Measurements from ENCODE around the gene TMTC2. TPM values are rescaled to one million over a fixed set of nuclear protein-coding genes. Genes with fewer than 3 reads are reported as not detected.

Gene TMTC2
- total and polyA plus RNA-seq, 5 donors from 2014 or later = 0.10 to 6.3 (median 0.21) TPM

GRCh38 chr12:82666830-82667229, 19.9 kb upstream of the TMTC2 start:
- peaks cover 11% of the 10 kb centered on the region for H3K27me3 Mint-ChIP-seq
- no peak overlapping the region for H3K27ac Mint-ChIP-seq
- no peak overlapping the region for H3K4me3 Mint-ChIP-seq
- ATAC-seq (ENCODE audit: low read depth in 2 of 2) = no peak
- Histone ChIP-seq H3K36me3 (ENCODE audit: control insufficient read depth, insufficient read depth, low read length) (no peaks in the 10 kb centered on the region), H3K27me3 (ENCODE audit: control insufficient read depth, insufficient read depth, low read length) (peaks cover 4% of the 10 kb centered on the region), H3K4me3 (ENCODE audit: low read depth, low read length) (no peak overlapping the region), H3K9me3 (ENCODE audit: control insufficient read depth in 2 of 2, low read length in 2 of 2) (no peaks in the 10 kb centered on the region), H3K4me1 (ENCODE audit: control insufficient read depth, insufficient read depth, low read length, poor library complexity, severe bottlenecking) (no peaks in the 10 kb centered on the region), H3K27ac (ENCODE audit: insufficient read depth, low read length, poor library complexity, severe bottlenecking) (no peak overlapping the region)
- no peaks in the 10 kb centered on the region for H3K4me1 Mint-ChIP-seq
- peaks cover 0 to 11% (median 0%) of the 10 kb centered on the region in 7 donors for H3K9me3 Mint-ChIP-seq
- no peaks in the 10 kb centered on the region for H3K36me3 Mint-ChIP-seq
- no peak for DNase-seq

- DNase-seq (no peak), ATAC-seq (ENCODE audit: low read depth in 2 of 2) (no peak)
- peaks cover 0 to 8% (median 0%) of the 10 kb centered on the region in 7 donors for H3K9me3 Mint-ChIP-seq
- Histone ChIP-seq H3K9me3 (ENCODE audit: control insufficient read depth in 2 of 2, low read length in 2 of 2) (no peaks in the 10 kb centered on the region), H3K4me1 (ENCODE audit: control insufficient read depth, insufficient read depth, low read length, poor library complexity, severe bottlenecking) (no peaks in the 10 kb centered on the region), H3K27ac (ENCODE audit: insufficient read depth, low read length, poor library complexity, severe bottlenecking) (no peak overlapping the region), H3K4me3 (ENCODE audit: low read depth, low read length) (no peak overlapping the region), H3K27me3 (ENCODE audit: control insufficient read depth, insufficient read depth, low read length) (peaks cover 2% of the 10 kb centered on the region), H3K36me3 (ENCODE audit: control insufficient read depth, insufficient read depth, low read length) (no peaks in the 10 kb centered on the region)
- no peaks in the 10 kb centered on the region for H3K4me1 Mint-ChIP-seq
- no peaks in the 10 kb centered on the region for H3K36me3 Mint-ChIP-seq
- H3K27ac Mint-ChIP-seq = no peak overlapping the region
- H3K4me3 Mint-ChIP-seq = no peak overlapping the region
- H3K27me3 Mint-ChIP-seq = peaks cover 10% of the 10 kb centered on the region
Measured at GRCh38 chr12:82671673-82672195, 15.0 kb upstream of the TMTC2 start.

GRCh38 chr12:82672811-82673495, 13.8 kb upstream of the TMTC2 start:
- Mint-ChIP-seq H3K9me3 (peaks cover 0 to 8% (median 0%) of the 10 kb centered on the region in 7 donors), H3K36me3 (no peaks in the 10 kb centered on the region), H3K27ac (no peak overlapping the region), H3K4me1 (no peaks in the 10 kb centered on the region), H3K4me3 (no peak overlapping the region), H3K27me3 (peaks cover 10% of the 10 kb centered on the region)
- Histone ChIP-seq H3K36me3 (ENCODE audit: control insufficient read depth, insufficient read depth, low read length) (no peaks in the 10 kb centered on the region), H3K4me1 (ENCODE audit: control insufficient read depth, insufficient read depth, low read length, poor library complexity, severe bottlenecking) (no peaks in the 10 kb centered on the region), H3K27ac (ENCODE audit: insufficient read depth, low read length, poor library complexity, severe bottlenecking) (no peak overlapping the region), H3K9me3 (ENCODE audit: control insufficient read depth in 2 of 2, low read length in 2 of 2) (no peaks in the 10 kb centered on the region), H3K4me3 (ENCODE audit: low read depth, low read length) (no peak overlapping the region), H3K27me3 (ENCODE audit: control insufficient read depth, insufficient read depth, low read length) (no peaks in the 10 kb centered on the region)
- ATAC-seq (ENCODE audit: low read depth in 2 of 2) (no peak), DNase-seq (no peak)

- Mint-ChIP-seq H3K27ac (no peak overlapping the region), H3K27me3 (peaks cover 11% of the 10 kb centered on the region), H3K4me3 (no peak overlapping the region), H3K36me3 (no peaks in the 10 kb centered on the region), H3K4me1 (no peaks in the 10 kb centered on the region), H3K9me3 (peaks cover 0 to 8% (median 0%) of the 10 kb centered on the region in 7 donors)
- Histone ChIP-seq H3K27me3 (ENCODE audit: control insufficient read depth, insufficient read depth, low read length) (no peaks in the 10 kb centered on the region), H3K27ac (ENCODE audit: insufficient read depth, low read length, poor library complexity, severe bottlenecking) (no peak overlapping the region), H3K36me3 (ENCODE audit: control insufficient read depth, insufficient read depth, low read length) (no peaks in the 10 kb centered on the region), H3K9me3 (ENCODE audit: control insufficient read depth in 2 of 2, low read length in 2 of 2) (no peaks in the 10 kb centered on the region), H3K4me3 (ENCODE audit: low read depth, low read length) (no peak overlapping the region), H3K4me1 (ENCODE audit: control insufficient read depth, insufficient read depth, low read length, poor library complexity, severe bottlenecking) (no peaks in the 10 kb centered on the region)
- DNase-seq = no peak
- no peak for ATAC-seq (ENCODE audit: low read depth in 2 of 2)
Measured at GRCh38 chr12:82673698-82674097, 13.0 kb upstream of the TMTC2 start.

GRCh38 chr12:82675246-82675645, 11.5 kb upstream of the TMTC2 start:
- no peaks in the 10 kb centered on the region for H3K4me1 Mint-ChIP-seq
- ATAC-seq (ENCODE audit: low read depth in 2 of 2) (no peak), DNase-seq (no peak)

GRCh38 chr12:82682326-82682725, 4.4 kb upstream of the TMTC2 start:
- peak overlapping the region in 1 of 4 donors; percentile 10 for H3K4me3 Mint-ChIP-seq
- Histone ChIP-seq H3K4me3 (ENCODE audit: low read depth, low read length) (no peak overlapping the region), H3K4me1 (ENCODE audit: control insufficient read depth, insufficient read depth, low read length, poor library complexity, severe bottlenecking) (peaks cover 7% of the 10 kb centered on the region), H3K9me3 (ENCODE audit: control insufficient read depth in 2 of 2, low read length in 2 of 2) (no peaks in the 10 kb centered on the region), H3K36me3 (ENCODE audit: control insufficient read depth, insufficient read depth, low read length) (no peaks in the 10 kb centered on the region), H3K27ac (ENCODE audit: insufficient read depth, low read length, poor library complexity, severe bottlenecking) (no peak overlapping the region), H3K27me3 (ENCODE audit: control insufficient read depth, insufficient read depth, low read length) (peaks cover 5% of the 10 kb centered on the region)
- ATAC-seq (ENCODE audit: low read depth in 2 of 2) (no peak), DNase-seq (no peak)
- peaks cover 0 to 6% (median 3%) of the 10 kb centered on the region in 4 donors for H3K4me1 Mint-ChIP-seq
- H3K27me3 Mint-ChIP-seq = peaks cover 21% of the 10 kb centered on the region
- no peaks in the 10 kb centered on the region for H3K36me3 Mint-ChIP-seq
- H3K27ac Mint-ChIP-seq = no peak overlapping the region
- no peaks in the 10 kb centered on the region for H3K9me3 Mint-ChIP-seq

More at GRCh38 chr12:82675246-82675645, 11.5 kb upstream of the TMTC2 start:
- Mint-ChIP-seq H3K36me3 (no peaks in the 10 kb centered on the region), H3K27me3 (peaks cover 19% of the 10 kb centered on the region), H3K9me3 (peaks cover 0 to 5% (median 0%) of the 10 kb centered on the region in 7 donors), H3K27ac (no peak overlapping the region), H3K4me3 (no peak overlapping the region)
- Histone ChIP-seq H3K4me3 (ENCODE audit: low read depth, low read length) (no peak overlapping the region), H3K9me3 (ENCODE audit: control insufficient read depth in 2 of 2, low read length in 2 of 2) (no peaks in the 10 kb centered on the region), H3K4me1 (ENCODE audit: control insufficient read depth, insufficient read depth, low read length, poor library complexity, severe bottlenecking) (no peaks in the 10 kb centered on the region), H3K27ac (ENCODE audit: insufficient read depth, low read length, poor library complexity, severe bottlenecking) (no peak overlapping the region), H3K36me3 (ENCODE audit: control insufficient read depth, insufficient read depth, low read length) (no peaks in the 10 kb centered on the region), H3K27me3 (ENCODE audit: control insufficient read depth, insufficient read depth, low read length) (no peaks in the 10 kb centered on the region)

GRCh38 chr12:82682851-82683261, 3.9 kb upstream of the TMTC2 start:
- DNase-seq = no peak
- Mint-ChIP-seq H3K9me3 (no peaks in the 10 kb centered on the region), H3K4me1 (peaks cover 0 to 9% (median 5%) of the 10 kb centered on the region in 4 donors), H3K27ac (no peak overlapping the region), H3K27me3 (peaks cover 21% of the 10 kb centered on the region), H3K36me3 (no peaks in the 10 kb centered on the region), H3K4me3 (peak overlapping the region in 1 of 4 donors; percentile 10)
- H3K9me3 ChIP-seq (ENCODE audit: control insufficient read depth in 2 of 2, low read length in 2 of 2) = no peaks in the 10 kb centered on the region
- H3K27me3 ChIP-seq (ENCODE audit: control insufficient read depth, insufficient read depth, low read length) = peaks cover 5% of the 10 kb centered on the region
- H3K4me1 ChIP-seq (ENCODE audit: control insufficient read depth, insufficient read depth, low read length, poor library complexity, severe bottlenecking) = peaks cover 10% of the 10 kb centered on the region
- H3K4me3 ChIP-seq (ENCODE audit: low read depth, low read length) = no peak overlapping the region
- H3K27ac ChIP-seq (ENCODE audit: insufficient read depth, low read length, poor library complexity, severe bottlenecking) = no peak overlapping the region
- H3K36me3 ChIP-seq (ENCODE audit: control insufficient read depth, insufficient read depth, low read length) = no peaks in the 10 kb centered on the region
- ATAC-seq (ENCODE audit: low read depth in 2 of 2) = no peak

- peak overlapping the region; percentile 97 for H3K4me3 ChIP-seq (ENCODE audit: low read depth, low read length)
- Mint-ChIP-seq H3K9me3 (no peaks in the 10 kb centered on the region), H3K4me3 (peak overlapping the region; percentile 93 to 99 (median 97)), H3K36me3 (peaks cover 4% of the 10 kb centered on the region), H3K27me3 (peaks cover 8% of the 10 kb centered on the region), H3K4me1 (peaks cover 0 to 22% (median 14%) of the 10 kb centered on the region in 4 donors), H3K27ac (peak overlapping the region in 2 of 3 donors; percentile 95 to 98)
- ATAC-seq (ENCODE audit: low read depth in 2 of 2) = peak; percentile 70 to 71
- DNase-seq = peak; percentile 78 to 93 (median 88)
- H3K36me3 ChIP-seq (ENCODE audit: control insufficient read depth, insufficient read depth, low read length) = no peaks in the 10 kb centered on the region
- H3K9me3 ChIP-seq (ENCODE audit: control insufficient read depth in 2 of 2, low read length in 2 of 2) = no peaks in the 10 kb centered on the region
- peak overlapping the region; percentile 88 for H3K27ac ChIP-seq (ENCODE audit: insufficient read depth, low read length, poor library complexity, severe bottlenecking)
- H3K27me3 ChIP-seq (ENCODE audit: control insufficient read depth, insufficient read depth, low read length) = peaks cover 5% of the 10 kb centered on the region
- H3K4me1 ChIP-seq (ENCODE audit: control insufficient read depth, insufficient read depth, low read length, poor library complexity, severe bottlenecking) = peaks cover 22% of the 10 kb centered on the region
Measured at GRCh38 chr12:82685790-82686167, 927 bp upstream of the TMTC2 start.

All from CD4-positive, CD25-positive, alpha-beta regulatory T cell (primary cell).